DND-41 (cell line): ENCODE measurements around the gene ADAM11.

Experiments
- CTCF ChIP-seq: IDR thresholded peaks from 2 replicates; pipeline ENCODE4 v1.5.1; 2012; ENCODE audit warnings: borderline replicate concordance, low read length, moderate library complexity, mild to moderate bottlenecking; ENCODE audit not compliant: poor library complexity, severe bottlenecking; ENCODE audit errors: extremely low read depth
- EZH2 ChIP-seq: IDR thresholded peaks from 3 replicates; pipeline ENCODE4 v1.6.1; 2012; ENCODE audit warnings: borderline replicate concordance, low read depth, mild to moderate bottlenecking, moderate library complexity, low read length, inconsistent platforms; ENCODE audit not compliant: severe bottlenecking

DNA sequence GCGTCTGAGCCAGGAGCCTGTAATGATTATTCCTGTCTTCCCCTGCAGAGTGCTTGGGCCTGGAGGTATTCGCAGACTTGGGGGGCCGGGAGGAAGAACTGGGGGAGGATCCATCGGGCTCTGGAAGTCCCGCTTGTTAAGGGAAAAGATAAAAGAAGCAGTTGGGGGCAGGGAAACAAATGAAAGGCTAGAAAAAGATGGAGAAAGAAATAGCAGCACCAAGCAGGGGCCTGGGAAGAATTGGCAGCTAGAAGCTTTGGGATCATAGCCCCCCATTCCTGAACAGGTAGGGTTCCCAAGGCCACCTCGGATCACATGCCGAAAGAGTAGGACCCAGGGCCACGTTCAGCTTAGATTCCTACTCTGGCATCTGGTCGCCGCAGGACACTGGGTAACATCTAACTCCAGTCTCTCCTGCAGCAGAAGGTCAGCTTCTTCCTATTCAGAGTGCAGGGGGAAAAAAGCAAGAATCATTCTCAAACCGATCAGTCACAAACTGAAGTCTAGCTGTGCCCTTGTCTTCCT lies 23.6 kb downstream of the ADAM11 start:
- no peak for TF ChIP-seq CTCF
- TF ChIP-seq EZH2: no peak
